GM12872 (cell line): ENCODE data around the gene LEF1.
A peak's percentile ranks its signal among the peaks of the same experiment; 100 is the strongest.

ENCODE experiments used
- CTCF ChIP-seq: IDR thresholded peaks from 3 replicates; pipeline ENCODE4 v1.5.1; 2011; ENCODE audit warnings: low read depth, mild to moderate bottlenecking, low read length, moderate library complexity; ENCODE audit not compliant: insufficient read depth

LEF1 gene

GRCh38 chr4:108030332-108030731, 138.4 kb downstream of the LEF1 start:
- peak; percentile 74 for TF ChIP-seq CTCF

GRCh38 chr4:108029731-108030130, 139.0 kb downstream of the LEF1 start:
- no peak for TF ChIP-seq CTCF

- TF ChIP-seq CTCF: no peak
Measured at GRCh38 chr4:108029016-108029720, 139.6 kb downstream of the LEF1 start.

- no peak for TF ChIP-seq CTCF
Measured at GRCh38 chr4:108024878-108025165, 143.9 kb downstream of the LEF1 start.

- no peak for TF ChIP-seq CTCF
Measured at GRCh38 chr4:108024085-108024877, 144.5 kb downstream of the LEF1 start.

- no peak for TF ChIP-seq CTCF
Measured at GRCh38 chr4:108018884-108019187, 149.9 kb downstream of the LEF1 start.

GRCh38 chr4:108018040-108018883, 150.5 kb downstream of the LEF1 start:
- TF ChIP-seq CTCF: peak; percentile 86
